HG03565 (cell line): ENCODE results near the gene TIAL1.
"Not testable (repeated sequence)": the region's sequence is repeated elsewhere in the genome, so short reads cannot be mapped to it uniquely, and the experiment has no call there.

Experiments used
- ATAC-seq: cut with Tn5 transposase; IDR thresholded peaks from one replicate; pipeline ENCODE4 v1.9.1; 2021; ENCODE audit warnings: mild to moderate bottlenecking, moderate library complexity; ENCODE audit not compliant: unreplicated experiment

The TIAL1 gene

DNA sequence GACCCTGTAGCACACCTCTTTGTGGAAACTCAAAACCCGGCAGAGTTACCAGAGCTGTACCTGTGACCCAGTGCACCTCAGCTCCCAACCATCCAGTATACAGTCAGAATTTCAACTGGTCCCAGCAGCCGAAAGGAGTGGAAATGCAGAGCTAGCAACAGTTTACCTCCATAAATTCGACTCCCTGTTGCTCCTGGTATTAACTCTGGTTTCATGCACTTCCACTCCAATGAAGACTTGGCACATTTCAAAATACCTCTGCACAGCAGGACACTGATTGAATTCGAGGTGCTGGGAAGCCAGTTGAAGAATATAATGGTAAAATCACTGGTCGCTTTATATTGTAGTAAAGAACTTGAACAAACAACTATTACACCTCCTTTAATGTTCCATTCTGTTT lies 17.9 kb upstream of the TIAL1 start:
- ATAC-seq = no peak

DNA sequence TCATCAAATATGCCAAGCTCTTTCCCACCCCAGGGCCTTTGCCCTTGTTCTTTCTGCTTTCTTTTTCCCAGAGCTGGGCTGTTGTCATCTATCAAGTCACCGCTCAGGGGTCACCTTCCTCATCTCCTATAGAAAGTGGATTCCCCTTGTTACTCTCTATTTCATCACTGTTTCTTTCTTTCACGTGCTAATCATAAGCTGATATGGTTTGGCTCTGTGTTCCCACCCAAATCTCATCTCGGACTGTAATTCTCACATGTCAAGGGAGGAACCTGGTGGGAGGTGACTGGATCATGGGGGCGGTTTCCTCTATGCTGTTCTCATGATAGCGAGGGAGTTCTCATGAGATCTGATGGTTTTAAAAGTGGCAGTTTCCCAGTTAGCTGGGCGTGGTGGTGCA lies 17.0 kb upstream of the TIAL1 start:
- ATAC-seq = no peak

DNA sequence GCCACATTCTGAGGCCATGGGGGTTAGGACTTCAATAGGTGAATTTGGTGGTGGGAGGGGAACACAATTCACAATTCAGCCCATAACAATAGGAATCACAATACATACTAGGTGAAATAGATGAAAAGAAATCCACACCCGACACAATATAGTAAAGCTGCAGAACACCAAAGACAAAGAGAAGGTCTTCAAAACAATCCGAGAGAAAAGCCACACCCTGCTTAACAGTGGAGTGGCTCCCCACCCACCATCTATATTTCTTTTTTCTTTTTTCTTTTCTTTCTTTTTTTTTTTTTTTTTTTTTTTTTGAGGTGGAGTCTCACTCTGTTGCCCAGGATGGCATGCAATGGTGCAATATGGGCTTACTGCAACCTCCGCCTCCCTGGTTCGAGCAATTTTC lies 14.7 kb upstream of the TIAL1 start:
- ATAC-seq = no peak

GRCh38 chr10:119609516-119609915 lies 12.8 kb upstream of the TIAL1 start:
- no peak for ATAC-seq

DNA sequence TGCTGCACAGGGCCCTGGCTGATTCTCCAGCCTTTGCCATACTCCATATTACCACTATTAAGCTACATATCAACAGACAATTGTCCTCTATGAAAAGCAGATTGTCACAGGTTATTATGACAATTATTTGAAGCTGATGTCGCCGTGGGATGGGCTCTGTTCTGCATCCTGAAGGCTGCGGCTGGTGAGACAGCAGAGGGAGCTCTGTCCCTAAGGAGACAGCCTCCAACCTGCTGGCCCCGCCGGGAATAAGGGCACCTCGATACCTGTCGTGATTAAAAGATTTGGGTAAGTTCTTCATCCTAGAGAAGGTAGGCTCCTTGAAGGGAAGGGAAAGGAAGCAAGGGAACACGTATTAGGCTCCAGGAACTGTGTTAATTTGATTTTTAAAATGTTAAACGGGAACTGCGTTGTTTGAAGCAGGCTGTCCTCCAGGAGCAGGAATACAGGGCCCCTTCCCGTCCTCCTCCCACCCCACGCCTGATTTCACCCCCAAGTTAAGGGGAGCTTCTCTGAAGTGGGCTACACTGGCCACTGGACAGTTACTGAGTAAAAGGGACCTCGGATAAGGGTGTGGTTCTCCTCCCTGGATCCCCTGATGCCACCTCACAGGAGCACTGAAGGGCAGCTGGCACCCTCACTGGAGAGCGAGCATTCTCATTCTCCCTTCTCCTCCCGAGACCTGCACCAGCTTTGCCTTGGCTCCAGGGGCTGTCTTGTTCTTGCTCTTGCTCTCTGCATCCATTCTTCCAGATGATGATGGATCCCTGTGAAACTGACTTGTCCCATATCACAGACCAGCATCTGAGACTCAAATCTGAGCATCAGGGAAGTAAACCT lies 11.8 kb upstream of the TIAL1 start:
- no peak for ATAC-seq

DNA sequence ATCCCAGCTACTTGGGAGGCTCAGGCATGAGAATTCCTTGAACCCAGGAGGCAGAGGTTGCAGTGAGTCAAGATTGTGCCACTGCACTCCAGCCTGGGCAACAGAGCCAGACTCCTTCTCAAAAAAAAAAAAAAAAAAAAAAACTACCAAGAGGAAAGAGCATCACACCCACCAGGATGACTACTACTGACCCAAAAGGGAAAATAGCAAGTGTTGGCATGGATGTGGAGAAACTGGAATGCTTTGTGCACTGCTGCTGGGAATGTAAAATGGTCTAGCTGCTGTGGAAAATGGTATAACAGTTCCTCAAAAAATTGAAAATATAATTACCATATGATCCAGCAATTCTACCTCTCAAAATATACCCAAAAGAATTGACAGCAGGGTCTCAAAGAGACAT lies 7.7 kb upstream of the TIAL1 start:
- no peak for ATAC-seq

DNA sequence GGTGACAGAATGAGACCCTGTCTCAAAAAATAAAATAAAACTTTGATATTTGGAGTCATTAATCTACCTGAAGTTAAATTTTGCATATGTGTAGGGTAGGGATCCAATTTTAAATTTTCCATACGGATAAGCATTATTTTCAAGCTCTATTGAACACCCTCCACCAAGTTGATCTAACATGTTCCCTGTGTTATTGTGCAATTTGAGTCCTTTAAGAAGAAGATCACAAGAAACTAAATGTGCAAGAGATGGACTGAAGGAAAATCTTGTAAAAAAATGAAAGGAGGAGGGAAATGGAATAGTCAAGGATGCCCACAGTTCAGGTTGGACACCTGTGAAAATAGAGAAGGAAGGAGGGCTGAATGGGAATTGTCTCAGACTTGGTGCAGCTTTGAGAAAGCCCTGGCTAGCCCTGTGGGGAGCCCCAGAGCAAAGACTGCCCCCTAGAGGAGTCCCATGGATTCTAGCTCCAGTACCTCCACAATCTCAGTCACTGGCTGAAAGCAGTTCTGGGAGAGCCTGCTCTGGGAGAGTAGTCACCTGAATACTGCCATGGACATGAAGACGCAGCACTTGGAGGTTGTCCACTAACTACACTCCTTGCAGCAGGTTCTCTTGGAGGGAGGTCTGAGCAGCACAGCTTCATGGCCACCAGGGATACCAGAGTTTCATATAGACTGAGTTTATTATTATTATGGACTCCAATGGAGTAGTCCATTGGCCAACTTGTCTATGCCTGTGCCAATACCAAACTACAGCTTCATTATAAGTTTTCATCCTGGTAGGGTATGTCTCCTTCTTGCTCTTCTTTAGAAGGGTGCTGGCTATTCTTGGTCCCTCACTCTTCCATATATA lies 5.7 kb upstream of the TIAL1 start:
- no peak for ATAC-seq

DNA sequence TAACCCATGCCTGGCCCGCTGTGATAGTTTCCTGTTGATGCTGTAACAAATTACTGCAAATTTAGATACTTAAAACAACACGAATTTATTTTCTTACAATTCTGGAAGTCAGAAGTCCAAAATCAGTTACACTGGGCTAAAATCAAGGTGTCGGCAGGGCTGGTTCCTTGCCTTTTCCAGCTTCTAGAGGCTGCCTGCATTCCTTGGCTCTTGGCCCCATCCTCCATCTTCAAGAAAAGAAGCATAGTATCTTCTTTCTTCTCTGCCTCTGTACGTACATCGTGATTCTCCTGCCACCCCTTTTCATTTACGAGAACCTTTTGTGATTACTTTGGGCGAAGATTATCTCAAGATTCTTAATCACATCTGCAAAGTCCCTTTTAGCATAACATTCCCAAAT lies 1.6 kb upstream of the TIAL1 start:
- ATAC-seq = no peak

- ATAC-seq = peak; percentile 27
Observed at GRCh38 chr10:119597405-119598186, 832 bp upstream of the TIAL1 start.

- ATAC-seq = no peak
Observed at GRCh38 chr10:119595676-119596515, 868 bp downstream of the TIAL1 start.

GRCh38 chr10:119595134-119595675 lies 1.6 kb downstream of the TIAL1 start:
- ATAC-seq = no peak

GRCh38 chr10:119588071-119588470 lies 8.7 kb downstream of the TIAL1 start:
- ATAC-seq = no peak

GRCh38 chr10:119578355-119578754 lies 18.4 kb downstream of the TIAL1 start:
- no peak for ATAC-seq

DNA sequence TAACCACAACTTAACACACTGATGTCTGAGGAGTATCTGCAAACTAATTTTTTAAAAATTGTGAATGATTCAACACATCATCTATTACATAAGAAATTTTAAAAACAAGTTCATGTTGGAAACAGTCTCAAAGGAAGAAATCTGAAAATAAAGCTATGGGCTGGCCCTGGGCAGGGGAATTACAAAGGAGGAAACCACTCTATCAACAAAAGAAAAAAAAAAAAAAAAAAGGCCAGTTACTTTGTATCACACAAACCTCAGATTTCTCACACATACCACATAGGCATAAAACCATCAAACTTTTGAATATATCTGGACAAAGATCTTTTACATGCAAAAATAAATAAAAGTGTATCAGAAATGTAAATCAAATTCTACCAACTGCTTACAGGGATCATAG lies 20.8 kb downstream of the TIAL1 start:
- ATAC-seq = no peak

DNA sequence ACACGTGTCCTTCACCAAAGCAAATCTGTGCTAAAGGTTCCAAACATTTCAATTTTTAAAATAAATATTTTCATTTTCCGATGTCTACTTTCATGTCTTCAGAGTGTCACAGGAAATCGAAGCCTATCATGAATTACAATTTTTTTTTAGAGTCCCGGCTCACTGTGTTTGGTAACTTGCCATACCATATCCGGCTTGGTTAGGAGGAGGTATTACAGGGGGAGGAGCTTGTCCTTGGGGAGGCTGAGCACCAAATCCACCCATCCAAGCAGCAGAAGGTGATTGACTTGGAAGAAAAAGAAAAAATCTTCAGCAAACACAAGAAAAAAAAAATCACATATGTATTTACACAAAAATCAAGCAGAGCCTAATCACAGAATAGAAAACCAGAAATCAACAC lies 21.3 kb downstream of the TIAL1 start:
- no peak for ATAC-seq

- ATAC-seq = no peak
Observed at GRCh38 chr10:119567978-119568377, 28.8 kb downstream of the TIAL1 start.

DNA sequence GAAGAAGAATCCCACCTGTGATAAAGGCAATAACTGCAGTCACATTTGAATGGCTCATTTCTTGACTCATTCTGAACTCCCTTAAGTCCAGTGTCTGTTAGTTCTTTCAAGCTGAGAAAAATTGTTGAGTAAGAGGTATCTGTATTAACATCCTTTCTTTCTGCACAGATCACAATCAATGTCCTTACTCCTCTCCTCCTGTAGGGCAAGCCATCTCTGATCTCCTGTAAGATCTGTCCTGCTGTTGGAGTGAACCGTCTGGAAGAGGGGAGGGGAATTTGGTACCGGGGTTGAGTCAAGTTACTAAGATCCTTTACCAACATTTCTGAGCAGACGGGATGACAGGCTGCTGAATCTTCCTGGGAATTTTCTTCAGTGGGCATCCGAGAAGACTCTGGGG lies 34.7 kb downstream of the TIAL1 start:
- ATAC-seq = no peak

DNA sequence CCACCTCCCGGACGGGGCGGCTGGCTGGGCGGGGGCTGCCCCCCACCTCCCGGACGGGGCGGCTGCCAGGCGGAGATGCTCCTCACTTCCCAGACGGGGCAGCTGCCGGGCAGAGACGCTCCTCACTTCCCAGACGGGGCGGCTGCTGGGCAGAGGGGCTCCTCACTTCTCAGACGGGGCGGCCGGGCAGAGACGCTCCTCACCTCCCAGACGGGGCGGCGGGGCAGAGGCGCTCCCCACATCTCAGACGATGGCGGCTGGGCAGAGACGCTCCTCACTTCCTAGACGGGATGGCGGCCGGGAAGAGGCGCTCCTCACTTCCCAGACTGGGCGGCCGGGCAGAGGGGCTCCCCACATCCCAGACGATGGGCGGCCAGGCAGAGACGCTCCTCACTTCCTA lies 37.3 kb downstream of the TIAL1 start:
- not testable (repeated sequence) for ATAC-seq

DNA sequence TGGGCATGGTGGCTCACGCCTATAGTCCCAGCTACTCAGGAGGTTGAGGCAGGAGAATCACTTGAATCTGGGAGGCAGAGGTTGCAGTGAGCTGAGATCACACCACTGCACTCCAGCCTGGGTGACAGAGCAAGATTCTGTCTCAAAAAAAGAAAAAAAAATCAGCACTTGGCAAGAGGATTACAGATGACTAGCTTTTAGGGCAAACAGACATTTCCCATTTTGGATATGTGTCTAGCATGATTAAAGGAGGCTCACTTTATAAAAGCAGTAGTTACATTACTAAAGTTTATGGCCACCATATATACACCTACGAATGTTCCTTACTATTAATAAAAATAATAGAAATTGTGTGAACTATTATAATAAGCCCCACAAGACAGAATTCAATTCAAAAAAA lies 40.7 kb downstream of the TIAL1 start:
- ATAC-seq = not testable (repeated sequence)

DNA sequence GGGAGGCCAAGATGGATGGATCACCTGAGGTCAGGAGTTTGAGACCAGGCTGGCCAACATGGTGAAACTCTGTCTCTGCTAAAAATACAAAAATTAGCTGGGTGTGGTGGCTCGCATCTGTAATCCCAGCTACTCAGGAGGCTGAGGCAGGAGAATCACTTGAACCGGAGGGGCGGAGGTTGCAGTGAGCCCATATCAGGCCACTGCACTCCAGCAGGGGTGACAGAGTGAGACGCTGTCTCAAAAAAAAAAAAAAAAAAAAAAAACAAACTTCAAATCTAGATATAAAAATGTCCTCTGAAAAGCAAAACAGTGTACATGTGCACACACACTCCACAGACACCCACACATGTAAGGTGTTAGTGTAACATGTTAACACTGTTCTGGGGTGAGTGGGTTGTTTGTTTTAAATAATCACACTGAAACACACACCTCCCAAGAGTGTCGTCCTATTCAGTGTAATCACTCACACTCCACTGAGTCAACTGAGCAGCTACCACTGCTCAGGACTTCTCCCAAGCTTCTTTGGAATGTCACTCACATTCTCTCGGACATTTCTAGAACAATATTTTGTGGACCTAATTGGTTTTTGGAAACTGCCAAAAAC lies 41.5 kb downstream of the TIAL1 start:
- no peak for ATAC-seq
